Panc1 (cell line): ENCODE data around the gene PLBD2.

Source experiments
- POLR2AphosphoS5 ChIP-seq: IDR thresholded peaks from 2 replicates; pipeline ENCODE4 v1.6.1; 2012; ENCODE audit warnings: mild to moderate bottlenecking, low read depth, low read length, moderate library complexity
- SIN3A ChIP-seq: IDR thresholded peaks from 2 replicates; pipeline ENCODE4 v1.6.1; 2012; ENCODE audit warnings: low read depth, mild to moderate bottlenecking, low read length, moderate library complexity, borderline replicate concordance; ENCODE audit not compliant: insufficient read depth
- TF ChIP-seq, protein P1 (sequence below): fragments of 450-650 bp; IDR thresholded peaks from 2 replicates; pipeline ENCODE4 v1.5.1; 2017; ENCODE audit warnings: mild to moderate bottlenecking

DNA sequence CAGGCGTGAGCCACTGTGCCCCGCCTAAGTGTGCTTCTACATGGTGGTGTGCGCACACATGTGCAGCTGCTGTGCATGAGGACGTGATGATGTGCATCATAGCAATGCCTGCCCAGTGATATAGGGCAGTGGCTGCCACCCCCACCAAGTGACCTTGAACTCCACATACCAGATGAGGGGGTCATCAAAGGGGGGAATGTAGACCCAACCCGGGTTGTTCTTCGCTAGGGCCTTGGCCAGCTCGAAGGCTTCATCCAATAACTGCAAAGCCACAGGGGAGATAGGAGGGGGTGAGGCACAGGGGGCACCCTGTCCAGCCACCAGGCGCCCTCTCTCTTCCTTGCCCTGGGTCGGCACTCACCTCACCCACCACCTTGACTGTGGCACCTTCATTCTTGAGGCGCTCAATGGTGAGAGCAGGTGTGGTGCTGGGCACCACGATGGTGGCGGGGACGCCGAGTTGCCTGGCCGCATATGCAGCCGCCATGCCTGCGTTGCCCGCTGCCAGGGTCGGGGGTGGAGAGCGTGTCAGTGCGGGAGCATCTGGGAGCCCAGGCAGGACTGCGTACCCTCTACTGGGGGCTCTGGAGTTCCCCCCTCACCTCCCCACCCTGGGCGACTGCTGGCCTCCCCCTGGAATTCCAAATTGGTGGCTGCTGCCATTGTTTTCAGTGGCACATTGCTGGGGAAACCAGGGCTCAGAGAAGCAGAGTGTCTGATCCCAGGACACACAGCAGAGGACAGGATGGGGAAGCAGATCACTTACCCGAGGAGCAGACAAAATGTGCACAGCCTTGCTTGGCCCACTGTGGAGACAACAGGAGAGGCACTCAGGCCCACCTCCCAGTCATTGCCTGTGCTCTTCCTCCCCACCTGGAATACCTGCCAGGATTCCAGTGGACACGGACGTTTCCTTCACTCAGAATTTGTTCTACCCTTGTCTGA is 40.2 kb downstream of the PLBD2 start:
- TF ChIP-seq POLR2AphosphoS5 (no peak), SIN3A (no peak)
- TF ChIP-seq, protein P1, sequence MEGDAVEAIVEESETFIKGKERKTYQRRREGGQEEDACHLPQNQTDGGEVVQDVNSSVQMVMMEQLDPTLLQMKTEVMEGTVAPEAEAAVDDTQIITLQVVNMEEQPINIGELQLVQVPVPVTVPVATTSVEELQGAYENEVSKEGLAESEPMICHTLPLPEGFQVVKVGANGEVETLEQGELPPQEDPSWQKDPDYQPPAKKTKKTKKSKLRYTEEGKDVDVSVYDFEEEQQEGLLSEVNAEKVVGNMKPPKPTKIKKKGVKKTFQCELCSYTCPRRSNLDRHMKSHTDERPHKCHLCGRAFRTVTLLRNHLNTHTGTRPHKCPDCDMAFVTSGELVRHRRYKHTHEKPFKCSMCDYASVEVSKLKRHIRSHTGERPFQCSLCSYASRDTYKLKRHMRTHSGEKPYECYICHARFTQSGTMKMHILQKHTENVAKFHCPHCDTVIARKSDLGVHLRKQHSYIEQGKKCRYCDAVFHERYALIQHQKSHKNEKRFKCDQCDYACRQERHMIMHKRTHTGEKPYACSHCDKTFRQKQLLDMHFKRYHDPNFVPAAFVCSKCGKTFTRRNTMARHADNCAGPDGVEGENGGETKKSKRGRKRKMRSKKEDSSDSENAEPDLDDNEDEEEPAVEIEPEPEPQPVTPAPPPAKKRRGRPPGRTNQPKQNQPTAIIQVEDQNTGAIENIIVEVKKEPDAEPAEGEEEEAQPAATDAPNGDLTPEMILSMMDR: no peak
